HG02973 (cell line): ENCODE data around the gene FGF7.
"Not testable (repeated sequence)": the region's sequence is repeated elsewhere in the genome, so short reads cannot be mapped to it uniquely, and the experiment has no call there.

Source experiments
- ATAC-seq: cut with Tn5 transposase; IDR thresholded peaks from one replicate; pipeline ENCODE4 v1.9.1; 2021; ENCODE audit warnings: moderate library complexity; ENCODE audit not compliant: unreplicated experiment

Gene FGF7, protein sequence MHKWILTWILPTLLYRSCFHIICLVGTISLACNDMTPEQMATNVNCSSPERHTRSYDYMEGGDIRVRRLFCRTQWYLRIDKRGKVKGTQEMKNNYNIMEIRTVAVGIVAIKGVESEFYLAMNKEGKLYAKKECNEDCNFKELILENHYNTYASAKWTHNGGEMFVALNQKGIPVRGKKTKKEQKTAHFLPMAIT

DNA sequence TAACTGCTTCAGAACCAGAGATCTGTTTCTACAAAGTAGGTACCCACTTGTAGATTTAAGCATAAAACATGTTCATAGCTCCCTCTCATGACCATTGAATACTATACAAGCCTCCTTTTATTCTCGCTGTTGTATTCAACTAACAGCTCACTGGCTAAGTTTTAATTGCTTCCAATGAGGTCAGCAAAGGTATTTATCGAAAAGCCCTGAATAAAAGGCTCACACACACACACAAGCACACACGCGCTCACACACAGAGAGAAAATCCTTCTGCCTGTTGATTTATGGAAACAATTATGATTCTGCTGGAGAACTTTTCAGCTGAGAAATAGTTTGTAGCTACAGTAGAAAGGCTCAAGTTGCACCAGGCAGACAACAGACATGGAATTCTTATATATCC lies at the start of gene FGF7:
Gene FGF7, plus strand, starts transcription at position 222 of the 400 bp plus-strand sequence. CDS start 1,056 bp downstream, outside the sequence.
- ATAC-seq = no peak

DNA sequence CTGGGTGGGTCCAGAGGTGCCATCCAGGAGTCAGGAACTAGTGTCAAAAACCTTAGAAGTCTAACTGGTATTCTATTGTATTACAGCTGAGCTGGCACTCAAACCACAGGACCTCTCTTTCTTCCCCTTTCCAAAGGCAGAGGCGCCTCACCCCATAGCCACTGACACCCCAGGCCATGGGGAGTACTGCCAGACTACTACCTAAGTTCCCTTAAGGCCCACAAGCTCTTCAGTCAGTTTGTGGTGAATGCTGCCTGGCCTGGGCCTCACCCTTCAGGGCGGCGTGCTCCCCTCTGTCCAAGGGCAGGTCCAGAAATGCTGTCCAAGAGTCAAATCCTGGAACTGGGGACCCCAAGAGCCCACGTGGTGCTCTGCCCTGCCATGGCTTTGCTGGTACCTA lies 43.0 kb upstream of the FGF7 start:
- ATAC-seq = no peak

DNA sequence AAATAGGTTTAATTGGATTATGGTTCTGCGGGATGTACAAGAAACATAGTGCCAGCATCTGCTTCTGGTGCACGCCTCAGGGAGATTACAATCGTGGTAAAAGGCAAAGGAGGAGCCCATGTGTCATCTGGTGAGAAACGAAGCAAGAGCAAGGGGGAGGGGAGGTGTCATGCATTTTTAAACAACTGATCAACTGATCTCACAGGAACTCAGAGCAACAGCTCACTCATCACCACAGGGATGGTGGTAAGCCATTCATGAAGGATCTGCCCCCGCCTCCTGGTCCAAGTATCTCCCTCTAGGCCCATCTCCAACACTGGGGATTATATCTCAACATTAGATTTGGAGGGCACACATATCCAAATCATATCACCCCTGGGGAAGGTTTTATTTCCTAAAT lies 42.1 kb upstream of the FGF7 start:
- ATAC-seq = no peak

DNA sequence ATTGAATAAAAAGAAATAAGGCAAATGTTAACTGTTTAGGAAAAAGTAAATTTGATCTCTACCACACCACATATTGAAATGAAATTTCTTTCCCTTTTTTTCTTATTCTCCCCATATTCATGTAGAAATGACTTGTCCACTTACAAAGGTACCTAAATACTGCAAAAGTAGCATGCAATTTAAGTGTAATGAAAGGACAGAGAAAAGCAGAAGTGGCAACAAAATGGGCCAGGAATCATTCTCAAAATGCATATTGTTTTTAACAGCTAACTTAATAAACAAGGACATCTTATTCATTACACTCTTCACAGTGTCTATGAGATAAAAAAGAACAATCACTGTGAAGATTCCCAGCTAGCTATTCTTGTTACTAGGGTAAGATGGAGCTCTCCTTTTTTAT lies 40.6 kb upstream of the FGF7 start:
- ATAC-seq = no peak

DNA sequence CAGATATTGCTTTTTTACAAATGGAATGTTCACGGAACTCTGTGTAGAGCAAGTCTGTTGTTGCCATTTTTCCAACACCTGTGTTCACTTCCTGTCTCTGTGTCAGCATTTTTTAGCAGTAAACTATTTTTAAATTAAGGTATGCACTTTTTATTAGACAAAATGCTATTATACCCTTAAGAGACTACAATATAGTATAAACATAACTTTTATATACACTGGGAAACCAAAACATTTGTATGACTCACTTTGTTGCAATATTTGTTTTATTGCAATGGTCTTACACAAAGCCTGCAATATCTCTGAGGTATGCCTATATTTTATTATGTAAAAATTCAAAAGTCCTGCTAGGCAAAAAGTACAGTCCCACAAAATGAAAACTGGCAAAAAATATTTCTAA lies 39.8 kb upstream of the FGF7 start:
- no peak for ATAC-seq

DNA sequence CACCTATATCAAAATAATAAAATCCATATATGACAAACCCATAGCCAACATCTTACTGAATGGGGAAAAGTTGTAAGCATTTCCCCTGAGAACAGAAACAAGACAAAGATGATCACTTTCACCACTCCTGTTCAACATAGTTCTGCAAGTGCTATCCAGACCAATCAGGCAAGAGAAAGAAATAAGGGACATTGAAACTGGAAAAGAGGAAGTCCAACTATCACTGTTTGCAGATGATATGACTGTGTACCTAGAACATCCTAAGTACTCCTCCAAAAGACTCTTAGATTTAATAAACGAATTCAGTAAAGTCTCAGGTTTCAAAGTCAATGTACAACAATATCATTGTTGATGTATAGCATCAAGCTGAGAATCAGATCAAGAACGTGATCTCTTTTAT lies 35.6 kb upstream of the FGF7 start:
- ATAC-seq = no peak

DNA sequence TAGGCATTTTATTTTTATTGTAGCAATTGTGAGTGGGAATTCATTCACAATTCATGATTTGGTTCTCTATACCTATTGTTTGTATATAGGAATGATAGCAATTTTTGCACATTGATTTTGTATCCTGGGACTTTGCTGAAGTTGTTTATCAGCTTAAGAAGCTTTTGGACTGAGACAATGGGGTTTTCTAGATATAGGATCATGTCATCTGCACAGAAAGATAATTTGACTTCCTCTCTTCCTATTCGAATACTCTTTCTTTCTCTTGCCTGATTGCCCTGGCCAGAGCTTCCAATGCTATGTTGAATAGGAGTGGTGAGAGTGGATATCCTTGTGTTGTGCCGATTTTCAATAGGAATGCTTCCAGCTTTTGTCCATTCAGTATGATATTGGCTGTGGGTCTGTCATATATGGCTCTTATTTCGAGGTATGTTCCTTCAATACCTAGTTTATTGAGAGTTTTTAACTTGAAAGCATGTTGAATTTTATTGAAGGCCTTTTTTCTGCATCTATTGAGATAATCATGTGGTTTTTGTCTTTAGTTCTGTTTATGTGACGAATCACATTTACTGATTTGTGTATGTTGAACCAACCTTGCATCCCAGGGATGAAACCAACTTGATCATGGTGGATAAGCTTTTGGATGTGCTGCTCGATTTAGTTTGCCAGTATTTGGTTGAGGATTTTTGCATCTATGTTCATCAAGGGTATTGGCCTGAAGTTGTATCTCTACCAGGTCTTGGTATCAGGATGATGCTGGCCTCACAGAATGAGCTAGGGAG lies 20.3 kb upstream of the FGF7 start:
- ATAC-seq = not testable (repeated sequence)

DNA sequence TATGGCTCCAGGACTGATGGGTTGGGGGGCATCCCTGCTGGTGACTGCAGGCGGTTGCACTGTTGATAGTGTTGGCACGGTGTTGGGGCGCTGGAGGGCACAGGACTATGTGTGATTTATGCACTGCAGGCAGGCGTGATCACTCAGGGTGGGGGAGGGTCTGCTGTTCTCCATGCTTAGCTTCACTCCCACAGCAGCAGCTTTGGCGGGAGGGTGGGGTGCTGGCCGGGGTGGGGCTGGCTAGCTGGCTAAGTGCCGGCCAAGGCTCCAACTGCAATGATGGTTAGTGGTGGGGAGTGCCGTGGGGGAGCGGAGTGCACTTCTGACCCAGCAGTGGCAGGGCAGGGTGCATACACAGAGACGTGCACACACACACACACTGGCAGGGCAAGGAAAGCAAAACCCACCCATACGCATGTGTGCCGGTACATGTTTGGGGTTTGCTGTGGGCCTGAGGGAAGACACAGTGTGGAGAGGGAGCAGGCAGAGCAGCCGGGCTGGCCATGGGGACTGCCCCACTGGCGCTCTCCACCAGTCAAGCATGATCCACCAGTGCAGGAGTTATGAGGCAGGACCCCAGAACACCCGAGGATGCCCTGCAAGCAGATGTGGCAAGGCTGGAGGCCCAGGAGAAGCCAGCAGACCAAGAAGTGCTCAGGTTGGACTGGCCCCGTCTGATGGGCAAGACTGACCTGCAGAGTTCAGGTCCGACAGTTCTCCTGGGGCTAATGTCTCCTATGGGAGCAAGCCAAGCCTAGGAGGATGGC lies 16.5 kb upstream of the FGF7 start:
- ATAC-seq = no peak

DNA sequence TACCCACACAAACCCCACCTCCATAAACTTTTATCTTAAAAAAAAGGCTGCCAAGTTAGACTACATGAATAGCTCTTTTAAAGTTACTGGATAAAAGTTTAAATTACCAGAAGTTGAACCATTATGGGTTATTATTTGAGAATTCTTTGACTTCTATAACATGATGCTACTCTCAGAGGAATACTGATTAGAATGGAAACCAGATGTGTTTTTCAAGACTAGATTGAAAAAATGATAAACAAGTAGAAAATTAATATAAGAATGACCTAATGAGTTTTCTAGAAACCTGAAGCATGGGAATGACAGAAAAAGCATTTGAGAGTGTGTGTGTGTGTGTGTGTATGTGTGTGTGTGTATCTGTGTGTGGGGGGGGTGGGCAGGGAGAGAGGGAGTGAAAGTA lies 12.4 kb upstream of the FGF7 start:
- ATAC-seq = no peak

DNA sequence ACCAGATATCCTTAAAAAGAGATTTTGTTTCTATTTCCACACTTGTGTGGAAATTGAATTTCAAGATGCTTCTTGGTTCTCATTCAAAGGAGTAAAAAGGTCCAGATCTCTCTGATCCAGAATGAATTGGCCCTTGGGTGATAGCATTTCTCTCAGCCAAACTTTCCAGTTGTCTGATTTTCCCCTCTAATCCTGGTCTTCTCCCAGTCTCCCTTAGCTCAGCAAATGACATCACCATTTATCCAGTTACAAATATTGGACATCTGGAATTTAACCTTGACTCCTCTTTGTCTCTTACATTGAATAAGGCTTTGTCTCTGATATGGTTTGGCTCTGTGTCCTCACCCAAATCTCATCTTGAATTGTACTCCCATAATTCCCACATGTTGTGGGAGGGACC lies 10.2 kb upstream of the FGF7 start:
- no peak for ATAC-seq

DNA sequence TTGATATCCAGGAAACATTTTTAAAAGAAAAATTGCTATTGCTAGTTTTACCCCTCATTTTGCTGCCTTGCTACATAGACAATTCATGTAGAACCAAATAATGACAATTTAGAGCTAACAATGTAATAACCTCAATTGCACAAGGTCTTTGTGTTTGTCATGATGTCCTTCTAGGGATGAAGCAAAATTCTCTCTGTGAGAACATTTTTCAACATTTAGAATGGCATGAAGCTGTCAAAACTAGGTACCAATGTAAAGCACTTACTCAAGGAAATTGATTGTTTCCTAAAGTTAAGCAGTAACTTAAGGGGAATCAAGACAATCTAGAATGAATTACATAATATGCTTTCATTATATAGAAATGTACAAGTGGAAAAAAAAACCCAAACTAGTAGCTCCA lies 7.9 kb upstream of the FGF7 start:
- no peak for ATAC-seq

DNA sequence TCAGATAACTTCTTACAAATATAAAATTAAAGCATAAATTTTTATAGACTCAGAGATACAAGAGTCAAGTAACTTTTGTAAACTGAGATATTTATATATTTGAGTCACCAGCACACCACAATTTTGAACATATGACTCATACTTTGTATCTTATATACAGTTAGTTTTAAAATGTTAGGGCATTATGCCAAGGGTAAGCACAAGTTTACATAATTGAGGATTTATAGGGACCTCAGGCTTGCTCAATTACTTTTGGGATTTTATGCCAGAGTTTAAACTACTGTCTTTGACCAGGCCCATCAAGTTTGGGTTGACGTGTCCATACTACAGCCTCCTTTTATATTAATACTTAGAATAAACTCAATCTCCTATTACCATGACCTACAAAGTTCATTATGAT lies 7.4 kb upstream of the FGF7 start:
- ATAC-seq = no peak

DNA sequence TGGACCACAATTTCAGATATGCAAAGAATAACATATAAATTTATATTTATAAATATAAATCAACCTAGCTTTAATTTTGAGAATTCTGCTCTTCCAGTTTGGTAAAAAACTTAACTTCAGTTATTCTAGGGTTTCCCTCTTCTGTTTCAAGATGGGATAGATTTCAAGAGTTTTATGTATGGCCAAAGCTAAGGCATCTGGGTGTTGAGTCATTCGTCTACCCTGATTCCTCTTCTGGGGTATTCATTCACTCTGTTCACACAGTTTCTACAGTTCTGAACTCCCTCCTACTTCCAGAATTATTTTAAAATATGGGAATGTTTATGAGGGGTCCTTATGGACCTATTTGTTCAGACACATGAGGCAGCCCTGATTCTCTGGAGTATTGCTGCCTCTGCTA lies 4.2 kb upstream of the FGF7 start:
- ATAC-seq = no peak

DNA sequence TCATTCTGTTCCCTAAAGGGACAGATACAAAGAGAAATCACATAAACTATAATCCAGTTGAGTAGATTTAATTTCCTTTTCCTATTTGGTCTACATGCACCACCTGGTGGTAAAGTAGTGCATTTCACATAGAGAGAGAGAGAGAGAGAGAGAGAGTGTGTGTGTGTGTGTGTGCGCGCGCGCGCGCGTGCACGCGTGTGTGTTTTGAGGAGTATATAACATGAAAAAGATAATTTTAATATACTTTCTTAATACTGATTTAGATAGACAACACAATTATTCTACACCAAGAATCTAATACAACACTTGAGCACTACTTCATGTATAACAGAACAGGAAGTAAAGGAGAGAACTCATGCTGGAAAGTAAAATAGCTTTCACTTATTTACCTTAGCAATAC lies 1.1 kb upstream of the FGF7 start:
- no peak for ATAC-seq

DNA sequence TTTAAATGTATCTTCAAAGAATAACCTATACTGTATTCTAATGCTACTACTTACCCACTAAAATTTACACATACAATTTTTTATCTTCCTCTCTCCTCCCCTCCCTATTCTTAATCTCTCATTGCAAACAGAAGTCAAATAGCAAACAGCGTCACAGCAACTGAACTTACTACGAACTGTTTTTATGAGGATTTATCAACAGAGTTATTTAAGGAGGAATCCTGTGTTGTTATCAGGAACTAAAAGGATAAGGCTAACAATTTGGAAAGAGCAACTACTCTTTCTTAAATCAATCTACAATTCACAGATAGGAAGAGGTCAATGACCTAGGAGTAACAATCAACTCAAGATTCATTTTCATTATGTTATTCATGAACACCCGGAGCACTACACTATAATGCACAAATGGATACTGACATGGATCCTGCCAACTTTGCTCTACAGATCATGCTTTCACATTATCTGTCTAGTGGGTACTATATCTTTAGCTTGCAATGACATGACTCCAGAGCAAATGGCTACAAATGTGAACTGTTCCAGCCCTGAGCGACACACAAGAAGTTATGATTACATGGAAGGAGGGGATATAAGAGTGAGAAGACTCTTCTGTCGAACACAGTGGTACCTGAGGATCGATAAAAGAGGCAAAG lies 984 bp downstream of the FGF7 start:
- no peak for ATAC-seq

DNA sequence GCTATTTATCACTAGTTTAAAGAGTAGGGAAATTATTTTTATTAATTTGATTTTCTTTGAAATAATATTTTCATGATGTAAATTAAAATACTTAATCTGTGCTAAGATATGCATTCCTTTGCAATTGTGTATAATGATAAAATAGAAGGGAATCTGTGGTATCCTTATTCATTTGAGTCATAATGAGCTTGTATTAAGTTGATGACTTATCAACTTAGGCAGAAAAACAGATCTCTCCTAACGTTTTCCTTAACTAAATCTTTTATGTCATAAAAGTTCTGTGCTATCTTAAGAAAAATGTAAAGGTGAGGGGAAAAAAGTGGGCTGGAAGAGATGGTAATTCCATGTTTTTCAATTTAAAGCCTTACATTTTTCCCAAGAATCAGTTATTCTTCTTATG lies 1.9 kb downstream of the FGF7 start:
- ATAC-seq = no peak

DNA sequence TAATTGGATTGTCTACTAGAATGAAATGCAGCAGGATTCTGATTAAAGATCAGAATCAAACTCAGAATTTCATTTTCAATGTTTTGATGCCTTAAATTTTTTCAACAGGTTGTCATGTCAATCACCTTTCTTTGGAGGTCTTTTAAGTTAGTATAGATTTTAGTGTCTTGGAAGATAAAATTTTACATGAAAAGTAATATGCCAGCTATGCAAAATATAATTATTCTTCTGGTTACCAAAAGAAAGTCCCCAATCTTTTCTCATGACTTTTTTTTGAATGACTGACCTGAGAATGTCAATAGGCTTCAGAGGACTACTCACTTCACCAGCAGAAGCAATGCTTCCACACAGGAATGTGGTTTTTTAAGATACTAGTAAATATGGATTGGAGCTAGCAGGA lies 4.3 kb downstream of the FGF7 start:
- no peak for ATAC-seq

DNA sequence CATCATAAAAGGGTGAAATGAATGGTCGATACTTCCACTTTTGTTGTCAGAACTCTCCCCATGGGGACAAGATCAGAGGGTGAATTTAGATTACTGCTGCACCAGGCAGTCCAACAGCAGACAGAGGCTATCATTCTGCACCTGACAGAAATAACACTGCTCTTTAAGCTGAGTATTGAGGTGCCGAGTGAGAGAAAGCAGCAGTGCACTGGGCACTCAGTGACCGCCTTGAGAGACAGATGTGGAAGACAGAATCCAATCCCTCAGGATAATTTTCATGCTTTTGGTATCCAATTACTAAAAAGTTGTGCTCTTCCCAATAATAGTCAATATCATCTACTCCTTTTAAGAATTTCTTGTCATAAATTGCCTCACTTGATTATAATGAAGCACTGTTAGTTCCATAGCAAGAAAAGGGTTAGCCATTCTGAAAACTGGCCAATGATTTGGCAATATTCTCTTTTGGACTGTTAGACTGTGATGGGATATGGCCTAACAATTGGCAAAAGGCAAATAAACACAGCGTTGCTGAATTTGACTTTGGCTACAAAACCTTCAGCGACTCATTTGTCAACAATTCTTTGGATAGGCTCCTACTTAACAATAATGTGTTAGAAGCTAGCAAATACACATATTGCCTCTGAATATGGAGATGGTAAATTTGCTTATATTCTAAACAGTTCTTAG lies 5.5 kb downstream of the FGF7 start:
- ATAC-seq = no peak

DNA sequence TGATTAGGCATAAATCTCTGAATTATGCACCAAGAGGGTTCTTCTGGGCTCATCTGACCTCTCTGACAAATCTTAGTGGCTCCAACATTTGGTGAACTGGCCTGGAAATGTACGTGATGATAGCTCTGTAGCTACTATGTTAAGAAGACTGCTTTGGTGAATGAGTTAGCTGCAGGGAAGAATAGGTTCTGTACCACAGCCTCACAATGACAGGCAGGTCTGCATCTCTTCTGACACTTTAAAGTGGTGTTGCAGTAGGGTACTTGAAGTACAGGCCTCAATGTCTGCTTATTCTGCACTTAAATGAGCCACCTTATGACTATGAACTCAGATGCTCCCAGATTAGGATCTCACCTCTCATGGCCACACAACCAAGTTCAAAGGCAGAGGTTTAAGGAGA lies 7.0 kb downstream of the FGF7 start:
- ATAC-seq = no peak

DNA sequence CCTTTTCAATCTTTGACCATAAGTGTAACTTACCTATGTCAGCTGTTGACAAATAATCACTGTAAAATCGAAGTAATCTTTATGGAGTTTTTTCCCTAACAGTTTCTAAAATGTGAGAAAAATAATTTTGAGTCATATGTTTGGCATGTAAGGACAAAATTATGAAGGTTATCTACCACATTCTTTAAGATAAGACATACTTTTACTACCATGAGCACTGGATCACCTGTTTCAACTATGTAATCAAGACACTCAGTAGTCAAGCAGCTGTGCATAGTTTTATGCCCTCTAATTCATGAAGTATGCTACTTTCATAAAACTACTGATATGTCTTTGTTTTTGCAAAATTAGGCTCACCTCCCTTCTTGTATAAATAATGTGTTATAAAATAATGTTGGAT lies 12.1 kb downstream of the FGF7 start:
- ATAC-seq = no peak

DNA sequence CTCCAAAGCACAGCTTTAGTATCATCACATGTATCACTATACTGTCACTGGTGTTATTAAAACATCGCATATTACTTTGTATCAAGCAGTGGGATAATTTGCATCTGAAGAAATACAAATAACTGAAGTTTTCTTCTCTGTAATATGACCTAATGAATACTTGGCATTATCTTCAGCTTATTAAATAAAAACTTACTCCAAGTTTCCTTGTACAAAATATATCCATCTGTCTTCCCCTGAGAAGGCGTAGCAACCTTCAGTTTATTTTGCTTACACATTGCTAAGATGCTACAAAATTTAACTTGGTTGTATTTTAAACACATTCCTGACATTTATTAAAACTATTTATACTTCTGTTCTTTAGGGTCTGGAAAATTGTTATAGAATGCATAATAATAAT lies 13.7 kb downstream of the FGF7 start:
- ATAC-seq = no peak
